IMR-90 (cell line): ENCODE data around the gene ADAMTS13.

Source experiments
- BHLHE40 ChIP-seq: fragments of 150-350 bp; IDR thresholded peaks from 2 replicates; pipeline ENCODE4 v1.6.1; 2016; ENCODE audit warnings: mild to moderate bottlenecking, low read depth, low read length
- CHD1 ChIP-seq: IDR thresholded peaks from 2 replicates; pipeline ENCODE4 v1.6.1; 2012; ENCODE audit warnings: low read depth, low read length, improper control_type of control experiment
- CTCF ChIP-seq: conservative IDR thresholded peaks from 2 replicates; pipeline ENCODE4 v1.5.1; 2012; ENCODE audit warnings: mild to moderate bottlenecking, low read depth, low read length, improper control_type of control experiment
- POLR2A ChIP-seq: IDR thresholded peaks from 2 replicates; pipeline ENCODE4 v1.6.1; 2012; ENCODE audit warnings: mild to moderate bottlenecking, low read depth, low read length
- RCOR1 ChIP-seq: IDR thresholded peaks from 2 replicates; pipeline ENCODE4 v1.6.1; 2012; ENCODE audit warnings: mild to moderate bottlenecking, low read length, improper control_type of control experiment; ENCODE audit not compliant: insufficient replicate concordance
- RFX5 ChIP-seq: IDR thresholded peaks from 2 replicates; pipeline ENCODE4 v1.8.0; 2012; ENCODE audit warnings: low read depth, mild to moderate bottlenecking, low read length, moderate library complexity
- TF ChIP-seq, protein P1 (sequence below): fragments of 150-350 bp; IDR thresholded peaks from 2 replicates; pipeline ENCODE4 v1.6.1; 2017; ENCODE audit warnings: mild to moderate bottlenecking, antibody characterized with exemption, low read length, low read depth

DNA sequence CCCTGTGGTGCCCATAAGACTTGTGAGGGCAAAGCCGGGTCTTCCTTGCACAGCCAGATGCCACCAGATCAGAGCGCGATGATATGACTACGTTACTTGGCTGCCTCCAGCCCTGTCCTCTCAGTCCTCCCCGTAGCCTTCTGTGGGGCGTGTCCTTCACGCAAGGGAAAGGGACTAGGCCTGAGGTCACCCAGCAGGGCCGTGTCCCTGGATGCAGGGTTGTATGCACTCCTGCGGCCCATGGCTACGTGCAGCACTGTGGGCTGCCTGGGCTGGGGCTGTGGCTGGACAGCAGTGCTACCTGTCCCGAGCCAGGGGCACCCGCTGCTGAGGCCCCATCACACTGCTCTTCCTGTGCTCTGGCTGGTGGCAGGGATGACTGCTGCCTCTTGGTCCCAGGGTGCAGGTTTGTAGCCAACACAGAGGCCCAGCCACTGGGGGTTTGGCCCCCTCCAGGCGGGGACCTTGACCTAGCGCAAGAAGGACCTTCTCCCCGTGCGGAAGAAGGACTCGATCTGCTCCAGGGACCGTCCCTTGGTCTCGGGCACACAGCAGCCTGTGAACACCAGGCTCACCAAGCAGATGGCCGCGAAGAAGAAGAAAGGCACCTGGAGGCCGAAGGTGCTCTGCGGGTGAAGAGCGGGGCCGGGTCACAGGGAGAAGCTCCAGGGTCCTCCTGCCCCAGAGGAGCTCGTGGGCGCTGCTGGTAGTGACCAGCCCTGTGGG is 49.5 kb downstream of the ADAMTS13 start:
- no peak for TF ChIP-seq CTCF
- TF ChIP-seq, protein P1, sequence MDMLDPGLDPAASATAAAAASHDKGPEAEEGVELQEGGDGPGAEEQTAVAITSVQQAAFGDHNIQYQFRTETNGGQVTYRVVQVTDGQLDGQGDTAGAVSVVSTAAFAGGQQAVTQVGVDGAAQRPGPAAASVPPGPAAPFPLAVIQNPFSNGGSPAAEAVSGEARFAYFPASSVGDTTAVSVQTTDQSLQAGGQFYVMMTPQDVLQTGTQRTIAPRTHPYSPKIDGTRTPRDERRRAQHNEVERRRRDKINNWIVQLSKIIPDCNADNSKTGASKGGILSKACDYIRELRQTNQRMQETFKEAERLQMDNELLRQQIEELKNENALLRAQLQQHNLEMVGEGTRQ, result no peak
- TF ChIP-seq BHLHE40, result no peak
- TF ChIP-seq POLR2A, result no peak
- TF ChIP-seq RCOR1, result no peak
- TF ChIP-seq RFX5, result no peak
- no peak for TF ChIP-seq CHD1
